DOHH2 (cell line): ENCODE results near the gene COX19.

Experiments
- H3F3A ChIP-seq: fragments of 200-600 bp; sonication (generic), shearing (Covaris generic); 2 replicates; pipeline ENCODE4 v1.6.0; 2016; ENCODE audit warnings: antibody characterized with exemption, mild to moderate bottlenecking; ENCODE audit not compliant: control insufficient read depth, insufficient read depth
- H3K27ac ChIP-seq: fragments of 200-600 bp; sonication (generic); 2 replicates; pipeline ENCODE4 v1.5.1; 2014; ENCODE audit warnings: low read depth, mild to moderate bottlenecking, low read length, moderate library complexity
- H3K27me3 ChIP-seq: fragments of 200-600 bp; sonication (generic); 2 replicates; pipeline ENCODE4 v1.6.1; 2014; ENCODE audit warnings: mild to moderate bottlenecking, low read length, mixed read lengths; ENCODE audit not compliant: control insufficient read depth
- H3K36me3 ChIP-seq: fragments of 200-600 bp; sonication (generic); 2 replicates; pipeline ENCODE4 v1.6.1; 2014; ENCODE audit warnings: mild to moderate bottlenecking, low read length, moderate library complexity, mixed read lengths; ENCODE audit not compliant: control insufficient read depth
- H3K4me1 ChIP-seq: fragments of 200-600 bp; sonication (generic); 2 replicates; pipeline ENCODE4 v1.6.1; 2014; ENCODE audit warnings: mild to moderate bottlenecking, low read length, mixed read lengths; ENCODE audit not compliant: control insufficient read depth
- H3K4me2 ChIP-seq: fragments of 200-600 bp; sonication (generic); 2 replicates; pipeline ENCODE4 v1.6.0; 2014; ENCODE audit warnings: mild to moderate bottlenecking, low read length, moderate library complexity
- H3K4me3 ChIP-seq: fragments of 200-600 bp; sonication (generic); 2 replicates; pipeline ENCODE4 v1.5.1; 2014; ENCODE audit warnings: mild to moderate bottlenecking, low read length, mixed read lengths
- H3K79me2 ChIP-seq: fragments of 200-600 bp; sonication (generic); 2 replicates; pipeline ENCODE4 v1.6.1; 2014; ENCODE audit warnings: mild to moderate bottlenecking, low read length, mixed read lengths; ENCODE audit not compliant: control insufficient read depth
- H3K9me2 ChIP-seq: fragments of 200-600 bp; sonication (generic); replicated peaks from 2 replicates; pipeline ENCODE4 v1.6.1; 2014; ENCODE audit warnings: mild to moderate bottlenecking, low read length, mixed read lengths; ENCODE audit not compliant: control insufficient read depth
- H3K9me3 ChIP-seq: fragments of 200-600 bp; sonication (generic); 2 replicates; pipeline ENCODE4 v1.6.1; 2014; ENCODE audit warnings: antibody characterized with exemption, low read length, mixed read lengths; ENCODE audit not compliant: control insufficient read depth, insufficient read depth
- H4K20me1 ChIP-seq: fragments of 200-600 bp; sonication (generic); 2 replicates; pipeline ENCODE4 v1.6.0; 2014; ENCODE audit warnings: low read depth, mild to moderate bottlenecking, antibody characterized with exemption, low read length, moderate library complexity; ENCODE audit not compliant: control insufficient read depth, insufficient read depth
- CTCF ChIP-seq: fragments of 200-600 bp; sonication (generic); IDR thresholded peaks from one replicate; pipeline ENCODE4 v1.5.1; 2014; ENCODE audit warnings: antibody characterized with exemption, mild to moderate bottlenecking, low read depth, low read length; ENCODE audit not compliant: poor library complexity, severe bottlenecking
- EZH2phosphoT487 ChIP-seq: fragments of 200-600 bp; sonication (generic); IDR thresholded peaks from 2 replicates; pipeline ENCODE4 v1.6.1; 2017; ENCODE audit warnings: borderline replicate concordance, mild to moderate bottlenecking, antibody characterized with exemption, low read length, moderate library complexity, mixed read lengths

COX19 gene

GRCh38 chr7:1010226-1010625 lies 34.9 kb upstream of the COX19 start:
- no peak overlapping the region for H3K27ac ChIP-seq
- H3F3A ChIP-seq = 0 out of 2 replicates have a peak, but pooled peaks cover 3% of the 10 kb centered on the region
- TF ChIP-seq EZH2phosphoT487 = no peak
- no peak for TF ChIP-seq CTCF
- H3K9me2 ChIP-seq = no peaks in the 10 kb centered on the region
- H3K4me1 ChIP-seq = peaks cover 30% of the 10 kb centered on the region
- H3K79me2 ChIP-seq = peaks cover 68% of the 10 kb centered on the region
- H3K4me2 ChIP-seq = no peak overlapping the region
- H4K20me1 ChIP-seq = peaks cover 14% of the 10 kb centered on the region
- peaks cover 69% of the 10 kb centered on the region for H3K36me3 ChIP-seq
- no peaks in the 10 kb centered on the region for H3K27me3 ChIP-seq
- no peak overlapping the region for H3K4me3 ChIP-seq
- H3K9me3 ChIP-seq = no peaks in the 10 kb centered on the region

GRCh38 chr7:1009747-1010146 lies 34.4 kb upstream of the COX19 start:
- Histone ChIP-seq H3K4me1 (peaks cover 30% of the 10 kb centered on the region), H3K4me2 (no peak overlapping the region), H3K27me3 (no peaks in the 10 kb centered on the region), H3K9me2 (no peaks in the 10 kb centered on the region), H3K9me3 (no peaks in the 10 kb centered on the region), H3K79me2 (peaks cover 66% of the 10 kb centered on the region), H3K4me3 (no peak overlapping the region), H3K36me3 (peaks cover 69% of the 10 kb centered on the region), H3F3A (0 out of 2 replicates have a peak, but pooled peaks cover 3% of the 10 kb centered on the region), H4K20me1 (peaks cover 11% of the 10 kb centered on the region), H3K27ac (no peak overlapping the region)
- TF ChIP-seq CTCF (no peak), EZH2phosphoT487 (no peak)

- Histone ChIP-seq H3K4me1 (peaks cover 37% of the 10 kb centered on the region), H3K79me2 (peaks cover 63% of the 10 kb centered on the region), H3K27me3 (no peaks in the 10 kb centered on the region), H3K36me3 (peaks cover 69% of the 10 kb centered on the region), H4K20me1 (peaks cover 6% of the 10 kb centered on the region; the same call in 1 of the 2 replicates), H3K9me3 (no peaks in the 10 kb centered on the region), H3K9me2 (no peaks in the 10 kb centered on the region), H3K27ac (no peak overlapping the region), H3K4me2 (no peak overlapping the region), H3F3A (no peaks in the 10 kb centered on the region), H3K4me3 (no peak overlapping the region)
- no peak for TF ChIP-seq CTCF
- no peak for TF ChIP-seq EZH2phosphoT487
Observed at GRCh38 chr7:1008733-1009363, 33.5 kb upstream of the COX19 start.
